Stimulated activated CD4-positive, alpha-beta T cell treated with anti-CD3 and anti-CD28 coated beads, Interleukin-4, amount 100 ng/mL, for 24 hours (primary cell): ENCODE data around the gene SIGLEC5.
A peak's percentile ranks its signal among the peaks of the same experiment; 100 is the strongest.

ENCODE experiments used
- DNase-seq: peaks from one replicate; pipeline ENCODE4 v3.0.0-alpha.2; 2020

The SIGLEC5 gene

GRCh38 chr19:51586103-51586728, 44.0 kb downstream of the SIGLEC5 start:
- DNase-seq, result no peak

GRCh38 chr19:51576850-51577249, 53.4 kb downstream of the SIGLEC5 start:
- no peak for DNase-seq

- DNase-seq, result no peak
Observed at GRCh38 chr19:51573331-51573730, 56.9 kb downstream of the SIGLEC5 start.

GRCh38 chr19:51572908-51573307, 57.3 kb downstream of the SIGLEC5 start:
- DNase-seq, result no peak

GRCh38 chr19:51572410-51572809, 57.8 kb downstream of the SIGLEC5 start:
- no peak for DNase-seq

GRCh38 chr19:51571599-51571998, 58.6 kb downstream of the SIGLEC5 start:
- no peak for DNase-seq

- peak; percentile 92 for DNase-seq
Observed at GRCh38 chr19:51570962-51571575, 59.1 kb downstream of the SIGLEC5 start, which contains the start of gene ZNF175. Gene ZNF175 (plus strand): TSS chr19:51571283. CDS start chr19:51573330, 2,047 bp downstream.

- no peak for DNase-seq
Observed at GRCh38 chr19:51568456-51568855, 61.7 kb downstream of the SIGLEC5 start.

GRCh38 chr19:51567583-51567982, 62.6 kb downstream of the SIGLEC5 start:
- no peak for DNase-seq

- DNase-seq, result no peak
Observed at GRCh38 chr19:51566489-51567100, 63.6 kb downstream of the SIGLEC5 start.

- DNase-seq, result no peak
Observed at GRCh38 chr19:51565583-51565982, 64.6 kb downstream of the SIGLEC5 start.

- DNase-seq, result no peak
Observed at GRCh38 chr19:51564791-51565190, 65.4 kb downstream of the SIGLEC5 start.
